HepG2 (cell line): Measurements from ENCODE around the gene CSTF1. TPM values are rescaled to one million over a fixed set of nuclear protein-coding genes. Genes with fewer than 3 reads are reported as not detected.

ENCODE experiments used
- ATAC-seq: fragments of 200-7000 bp; cut with Tn5 transposase; 3 replicates; pipeline ENCODE4 v1.9.1; 2020; ENCODE audit warnings: mild to moderate bottlenecking, moderate library complexity
- BruUV-seq: library from RNA; stranded (reverse); fragments of 400-500 nt; replicated peaks from 2 replicates; lab custom pipeline; 2021; lab: Mats Ljungman, UMichigan
- CTCF ChIA-PET: fragments of 300-600 bp; formaldehyde crosslinking; extraction: SDS; loops from one replicate; lab custom pipeline; 2021; ENCODE audit warnings: low total read pairs, inconsistent platforms, low intra/inter-chr PET ratio; lab: Yijun Ruan, JAX
- POLR2A ChIA-PET: fragments of 350-600 bp; sonication (Branson Sonifier 250); formaldehyde crosslinking; loops from one replicate; lab custom pipeline; 2020; ENCODE audit warnings: antibody characterized with exemption, inconsistent platforms; lab: Yijun Ruan, JAX
- DNase-seq: peaks from one replicate; pipeline ENCODE4 v3.0.0-alpha.2; 2015; ENCODE audit warnings: low spot score
- FAIRE-seq: peaks from 3 replicates; lab custom pipeline; 2011; peaks lifted over from hg19 to GRCh38; lab: Jason Lieb, UNC
- H2AFZ ChIP-seq: one replicate; pipeline ENCODE4 v1.6.1; 2011; ENCODE audit warnings: low read length, inconsistent platforms
- H3K27ac ChIP-seq: fragments of 300-600 bp; 3 replicates; pipeline ENCODE4 v1.8.0; 2011; ENCODE audit warnings: mixed run types, mild to moderate bottlenecking, mixed read lengths, low read length, inconsistent platforms; ENCODE audit not compliant: insufficient read depth; ENCODE audit errors: extremely low read length
- H3K27me3 ChIP-seq, 2 experiments: fragments of 200-600 bp in 1 of 2; 2 replicates in 1 of 2; 3 replicates in 1 of 2; pipeline versions ENCODE4 v1.6.0 to v1.8.0; 2011; ENCODE audit warnings: low read length in 2 of 2, mild to moderate bottlenecking in 2 of 2, moderate library complexity in 2 of 2, inconsistent platforms in 1 of 2; ENCODE audit not compliant: insufficient read depth in 2 of 2, control insufficient read depth in 1 of 2
- H3K36me3 ChIP-seq, 2 experiments: fragments of 200-600 bp in 1 of 2; replicated peaks in 1 of 2; 2 replicates in 1 of 2; 3 replicates in 1 of 2; pipeline versions ENCODE4 v1.5.1 to v1.8.0; 2011; ENCODE audit warnings: low read length in 2 of 2, inconsistent platforms in 1 of 2; ENCODE audit not compliant: insufficient read depth in 2 of 2, control insufficient read depth in 1 of 2
- H3K4me1 ChIP-seq: 2 replicates; pipeline ENCODE4 v1.5.1; 2012; ENCODE audit warnings: low read length, inconsistent platforms; ENCODE audit not compliant: insufficient read depth
- H3K4me2 ChIP-seq: 2 replicates; pipeline ENCODE4 v1.6.0; 2011; ENCODE audit warnings: low read depth, low read length, inconsistent platforms
- H3K4me3 ChIP-seq, 3 experiments: fragments of 200-600 bp in 1 of 3; sonication (generic), shearing (Covaris generic) in 1 of 3; replicated peaks in 1 of 3; 2 replicates each; pipeline ENCODE4 v1.5.1; 2011 to 2016; ENCODE audit warnings: low read length in 3 of 3, inconsistent platforms in 2 of 3, low read depth in 2 of 3, mild to moderate bottlenecking in 2 of 3, control low read depth in 1 of 3, mixed read lengths in 1 of 3; ENCODE audit not compliant: insufficient read depth in 1 of 3
- H3K79me2 ChIP-seq: one replicate; pipeline ENCODE4 v1.6.1; 2011; ENCODE audit warnings: low read length, inconsistent platforms; ENCODE audit not compliant: insufficient read depth
- H3K9ac ChIP-seq: 2 replicates; pipeline ENCODE4 v1.6.0; 2011; ENCODE audit warnings: mild to moderate bottlenecking, low read depth, low read length, inconsistent platforms; ENCODE audit not compliant: insufficient read depth
- H3K9me3 ChIP-seq: 2 replicates; pipeline ENCODE4 v1.5.1; 2012; ENCODE audit warnings: mild to moderate bottlenecking, low read length
- H4K20me1 ChIP-seq: 2 replicates; pipeline ENCODE4 v1.6.0; 2011; ENCODE audit warnings: inconsistent platforms, mild to moderate bottlenecking, low read length, moderate library complexity; ENCODE audit not compliant: insufficient read depth
- ELF1 ChIP-seq: sonication (generic); formaldehyde crosslinking; IDR thresholded peaks from 2 replicates; pipeline ENCODE4 v1.4.0; 2020; ENCODE audit warnings: missing genetic modification reagents
- ELF4 ChIP-seq: sonication (generic); formaldehyde crosslinking; IDR thresholded peaks from 2 replicates; pipeline ENCODE4 v1.5.0; 2020; ENCODE audit warnings: missing genetic modification reagents, mild to moderate bottlenecking, moderate library complexity, borderline replicate concordance
- FLYWCH1 ChIP-seq: sonication (generic); formaldehyde crosslinking; IDR thresholded peaks from 2 replicates; pipeline ENCODE4 v1.8.1; 2023; ENCODE audit warnings: mild to moderate bottlenecking, missing genetic modification reagents
- GTF3A ChIP-seq: sonication (generic); formaldehyde crosslinking; conservative IDR thresholded peaks from 2 replicates; pipeline ENCODE4 v1.4.0; 2020; ENCODE audit warnings: mild to moderate bottlenecking, missing genetic modification reagents
- NPAS2 ChIP-seq: sonication (generic); formaldehyde crosslinking; IDR thresholded peaks from 2 replicates; pipeline ENCODE4 v1.8.0; 2022; ENCODE audit warnings: mild to moderate bottlenecking, missing genetic modification reagents, borderline replicate concordance
- THRA ChIP-seq: sonication (generic); formaldehyde crosslinking; IDR thresholded peaks from 2 replicates; pipeline ENCODE4 v1.4.0; 2020; ENCODE audit warnings: missing genetic modification reagents, borderline replicate concordance
- USF2 ChIP-seq, 2 experiments: sonication (generic) in 1 of 2; formaldehyde crosslinking in 1 of 2; IDR thresholded peaks; 2 replicates each; pipeline versions ENCODE4 v1.5.1 to v1.6.1; 2011 to 2020; ENCODE audit warnings: borderline replicate concordance in 1 of 2, low read depth in 1 of 2, low read length in 1 of 2, mild to moderate bottlenecking in 1 of 2, missing genetic modification reagents in 1 of 2, moderate library complexity in 1 of 2
- YEATS4 ChIP-seq: sonication (generic); formaldehyde crosslinking; IDR thresholded peaks from 2 replicates; pipeline ENCODE4 v1.4.0; 2020; ENCODE audit warnings: missing genetic modification reagents, borderline replicate concordance
- ZBTB2 ChIP-seq: sonication (generic); formaldehyde crosslinking; IDR thresholded peaks from 2 replicates; pipeline ENCODE4 v1.8.0; 2022; ENCODE audit warnings: low read depth, missing genetic modification reagents
- ZFP36L1 ChIP-seq: sonication (generic); formaldehyde crosslinking; IDR thresholded peaks from 2 replicates; pipeline ENCODE4 v1.8.0; 2022; ENCODE audit warnings: mild to moderate bottlenecking, missing genetic modification reagents, moderate library complexity
- ZFP41 ChIP-seq: sonication (generic); formaldehyde crosslinking; IDR thresholded peaks from 2 replicates; pipeline ENCODE4 v1.4.0; 2020; ENCODE audit warnings: mild to moderate bottlenecking, missing genetic modification reagents, borderline replicate concordance
- ZKSCAN5 ChIP-seq: sonication (generic); formaldehyde crosslinking; IDR thresholded peaks from 2 replicates; pipeline ENCODE4 v1.5.1; 2020; ENCODE audit warnings: mild to moderate bottlenecking, missing genetic modification reagents
- ZNF251 ChIP-seq: sonication (generic); formaldehyde crosslinking; IDR thresholded peaks from 2 replicates; pipeline ENCODE4 v1.9.0; 2021; ENCODE audit warnings: mild to moderate bottlenecking, missing genetic modification reagents
- ZNF333 ChIP-seq: sonication (generic); formaldehyde crosslinking; IDR thresholded peaks from 2 replicates; pipeline ENCODE4 v1.4.0; 2020; ENCODE audit warnings: mild to moderate bottlenecking, missing genetic modification reagents, borderline replicate concordance
- ZNF546 ChIP-seq: sonication (generic); formaldehyde crosslinking; conservative IDR thresholded peaks from 2 replicates; pipeline ENCODE4 v1.8.1; 2023; ENCODE audit warnings: mild to moderate bottlenecking, missing genetic modification reagents
- ZNF563 ChIP-seq: sonication (generic); formaldehyde crosslinking; IDR thresholded peaks from 2 replicates; pipeline ENCODE4 v1.8.0; 2022; ENCODE audit warnings: mild to moderate bottlenecking, moderate library complexity, missing genetic modification reagents
- ZNF597 ChIP-seq: sonication (generic); formaldehyde crosslinking; IDR thresholded peaks from 2 replicates; pipeline ENCODE4 v1.5.0; 2020; ENCODE audit warnings: missing genetic modification reagents
- ZNF703 ChIP-seq: sonication (generic); formaldehyde crosslinking; IDR thresholded peaks from 2 replicates; pipeline ENCODE4 v1.5.1; 2020; ENCODE audit warnings: missing genetic modification reagents, mild to moderate bottlenecking, moderate library complexity, borderline replicate concordance
- WGBS: methylation state at CpG from one replicate; pipeline ENCODE4 v1.1.6; 2017; ENCODE audit warnings: low lambda C conversion rate; 5-methylcytosine and 5-hydroxymethylcytosine counted together
- in situ Hi-C: cut with HindIII; loops from 2 replicates; pipeline ENCODE4 v1.10.0; 2017; ENCODE audit warnings: low pct_unique_long_range_greater_than_20kb; ENCODE audit not compliant: extremely low pct_ligation_motif_present
- intact Hi-C: fragments of 100-400 bp; cut with micrococcal nuclease; formaldehyde crosslinking; loops from one replicate; pipeline ENCODE4 v1.10.0; 2022; ENCODE audit not compliant: unreplicated experiment
- polyA plus RNA-seq, 8 experiments: library from polyadenylated mRNA; depleted of rRNA in 3 of 8; stranded (reverse) in 7 of 8; unstranded in 1 of 8; fragments of >200 nt; fragmentation: Illumina TruSeq in 4 of 8; extraction: Trizol in 4 of 8; gene quantifications; 2 replicates each; pipeline versions ENCODE4 v1.2.1 to v1.2.3, GENCODE V29; 2011 to 2016; ENCODE audit warnings: low read depth in 4 of 8, missing spikeins in 1 of 8, mixed read lengths in 1 of 8; ENCODE audit not compliant: insufficient read depth in 1 of 8
- total RNA-seq, 5 experiments: library from RNA; depleted of rRNA; stranded (reverse); fragments of >200 nt; fragmentation: Illumina TruSeq; extraction: Trizol; gene quantifications; 2 replicates each; pipeline ENCODE4 v1.2.3, GENCODE V29; 2016; ENCODE audit warnings: low read depth in 1 of 5

CSTF1 gene
- total and polyA plus RNA-seq, 2 of the 13 experiments (the other 11 are each of a cell fraction or from before 2014, with no cell fraction given) = 70.9 to 100 TPM

GRCh38 chr20:56383334-56383733 lies 9.1 kb upstream of the CSTF1 start (continued):
- TF ChIP-seq USF2 (IDR thresholded peaks at IDR 0.05; ENCODE audit: low read depth, low read length) (no peak), USF2 (CRISPR knock-in tag; IDR thresholded peaks at IDR 0.05; ENCODE audit: borderline replicate concordance) (no peak), NPAS2 (no peak)

GRCh38 chr20:56385130-56385529 lies 7.3 kb upstream of the CSTF1 start:
- 97% methylated on average over 4 of the region's 4 CpGs for WGBS
- ATAC-seq = no peak
- H3K27ac ChIP-seq = no peak overlapping the region
- TF ChIP-seq ZFP36L1 (CRISPR knock-in tag) (no peak), ZNF546 (CRISPR knock-in tag) (no peak), ZNF333 (CRISPR knock-in tag) (no peak), YEATS4 (CRISPR knock-in tag) (no peak), THRA (CRISPR knock-in tag) (no peak), ZKSCAN5 (CRISPR knock-in tag) (no peak), ZNF597 (no peak), GTF3A (CRISPR knock-in tag) (no peak), ZBTB2 (CRISPR knock-in tag) (no peak), ELF1 (CRISPR knock-in tag) (no peak), ZNF251 (no peak), FLYWCH1 (CRISPR knock-in tag) (no peak), ZFP41 (CRISPR knock-in tag) (no peak), ELF4 (CRISPR knock-in tag) (no peak), ZNF563 (no peak), ZNF703 (CRISPR knock-in tag) (no peak)

More at GRCh38 chr20:56385130-56385529, 7.3 kb upstream of the CSTF1 start:
- in situ Hi-C loops (no loop called here), intact Hi-C loops (no loop called here)
- DNase-seq = no peak
- POLR2A ChIA-PET = no interaction called here
- H3K9ac ChIP-seq = no peak overlapping the region
- peaks cover 75% of the 10 kb centered on the region for H3K79me2 ChIP-seq
- no peak for FAIRE-seq
- no peak overlapping the region for H3K4me2 ChIP-seq
- BruUV-seq = no TSS peak
- H3K4me1 ChIP-seq = peaks cover 54% of the 10 kb centered on the region
- H3K36me3 ChIP-seq = peaks cover 30 to 81% of the 10 kb centered on the region in 2 experiments
- no peaks in the 10 kb centered on the region for H3K9me3 ChIP-seq
- CTCF ChIA-PET = no interaction called here
- H3K4me3 ChIP-seq = no peak overlapping the region
- no peak overlapping the region for H2AFZ ChIP-seq
- H3K27me3 ChIP-seq = no peaks in the 10 kb centered on the region
- no peaks in the 10 kb centered on the region for H4K20me1 ChIP-seq
